Measurements from ENCODE around the gene OSBPL3. TPM values are rescaled to one million over a fixed set of nuclear protein-coding genes. Genes with fewer than 3 reads are reported as not detected.

OSBPL3 gene
- polyA plus RNA-seq, 1 donor from 2014 or later, result 0.26 TPM

DNA sequence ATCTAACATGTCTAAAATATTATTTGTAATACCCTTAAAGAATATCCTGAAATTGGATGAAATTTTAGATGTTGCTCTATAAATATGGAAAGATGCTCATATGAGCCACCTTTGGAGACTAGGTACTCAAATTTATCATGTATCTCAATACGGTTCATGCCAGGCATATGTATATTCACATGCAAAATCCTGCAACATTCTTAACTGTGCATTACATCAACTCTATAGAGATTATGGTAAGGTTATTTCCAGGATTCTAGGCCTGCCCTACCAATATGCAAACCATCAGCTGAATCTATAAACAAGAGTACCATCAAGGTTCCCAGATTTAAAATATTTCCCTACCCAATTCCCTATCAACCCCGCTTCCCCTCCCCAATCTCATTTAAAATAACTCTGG lies 27.5 kb downstream of the OSBPL3 start:
- no peaks in the 10 kb centered on the region for H3K9me3 ChIP-seq (ENCODE audit: low read length)
- no peaks in the 10 kb centered on the region for H3K79me2 ChIP-seq (replicated peaks; ENCODE audit: insufficient read depth, low read length)
- H3K27me3 ChIP-seq (ENCODE audit: insufficient read depth, low read depth, low read length), result no peaks in the 10 kb centered on the region
- no peaks in the 10 kb centered on the region for H3K36me3 ChIP-seq (ENCODE audit: insufficient read depth, low read length)
- no peak overlapping the region for H3K4me2 ChIP-seq (ENCODE audit: low read length)
- TF ChIP-seq CTCF (IDR thresholded peaks at IDR 0.05; ENCODE audit: poor library complexity, severe bottlenecking) (no peak), MXI1 (conservative IDR thresholded peaks at IDR 0.05; ENCODE audit: poor library complexity, severe bottlenecking) (no peak), EZH2 (IDR thresholded peaks at IDR 0.05; ENCODE audit: borderline replicate concordance, insufficient read depth, low read length, poor library complexity, severe bottlenecking) (no peak), SMC3 (conservative IDR thresholded peaks at IDR 0.05; ENCODE audit: poor library complexity) (no peak), TAF1 (IDR thresholded peaks at IDR 0.05; ENCODE audit: low read depth) (no peak), POLR2AphosphoS5 (IDR thresholded peaks at IDR 0.05) (no peak), EP300 (conservative IDR thresholded peaks at IDR 0.05; ENCODE audit: poor library complexity, severe bottlenecking) (no peak), RAD21 (conservative IDR thresholded peaks at IDR 0.05) (no peak)
- TF ChIP-seq, protein P1, sequence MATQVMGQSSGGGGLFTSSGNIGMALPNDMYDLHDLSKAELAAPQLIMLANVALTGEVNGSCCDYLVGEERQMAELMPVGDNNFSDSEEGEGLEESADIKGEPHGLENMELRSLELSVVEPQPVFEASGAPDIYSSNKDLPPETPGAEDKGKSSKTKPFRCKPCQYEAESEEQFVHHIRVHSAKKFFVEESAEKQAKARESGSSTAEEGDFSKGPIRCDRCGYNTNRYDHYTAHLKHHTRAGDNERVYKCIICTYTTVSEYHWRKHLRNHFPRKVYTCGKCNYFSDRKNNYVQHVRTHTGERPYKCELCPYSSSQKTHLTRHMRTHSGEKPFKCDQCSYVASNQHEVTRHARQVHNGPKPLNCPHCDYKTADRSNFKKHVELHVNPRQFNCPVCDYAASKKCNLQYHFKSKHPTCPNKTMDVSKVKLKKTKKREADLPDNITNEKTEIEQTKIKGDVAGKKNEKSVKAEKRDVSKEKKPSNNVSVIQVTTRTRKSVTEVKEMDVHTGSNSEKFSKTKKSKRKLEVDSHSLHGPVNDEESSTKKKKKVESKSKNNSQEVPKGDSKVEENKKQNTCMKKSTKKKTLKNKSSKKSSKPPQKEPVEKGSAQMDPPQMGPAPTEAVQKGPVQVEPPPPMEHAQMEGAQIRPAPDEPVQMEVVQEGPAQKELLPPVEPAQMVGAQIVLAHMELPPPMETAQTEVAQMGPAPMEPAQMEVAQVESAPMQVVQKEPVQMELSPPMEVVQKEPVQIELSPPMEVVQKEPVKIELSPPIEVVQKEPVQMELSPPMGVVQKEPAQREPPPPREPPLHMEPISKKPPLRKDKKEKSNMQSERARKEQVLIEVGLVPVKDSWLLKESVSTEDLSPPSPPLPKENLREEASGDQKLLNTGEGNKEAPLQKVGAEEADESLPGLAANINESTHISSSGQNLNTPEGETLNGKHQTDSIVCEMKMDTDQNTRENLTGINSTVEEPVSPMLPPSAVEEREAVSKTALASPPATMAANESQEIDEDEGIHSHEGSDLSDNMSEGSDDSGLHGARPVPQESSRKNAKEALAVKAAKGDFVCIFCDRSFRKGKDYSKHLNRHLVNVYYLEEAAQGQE (IDR thresholded peaks at IDR 0.05; ENCODE audit: borderline replicate concordance), result no peak
- H4K20me1 ChIP-seq (ENCODE audit: insufficient read depth), result no peaks in the 10 kb centered on the region
- no peak overlapping the region for H2AFZ ChIP-seq (ENCODE audit: low read depth, low read length)
- no peak overlapping the region for H3K4me3 ChIP-seq (ENCODE audit: low read length)
- H3K27ac ChIP-seq (ENCODE audit: low read length), result no peak overlapping the region
- no peak overlapping the region for H3K9ac ChIP-seq (ENCODE audit: low read length)
- H3F3A ChIP-seq (ENCODE audit: insufficient read depth, low read length, poor library complexity, severe bottlenecking), result no peaks in the 10 kb centered on the region
- H3K9me2 ChIP-seq (ENCODE audit: insufficient read depth, low read length), result no peaks in the 10 kb centered on the region

GRCh38 chr7:24951441-24951980 lies 28.5 kb downstream of the OSBPL3 start:
- H3K4me3 ChIP-seq (ENCODE audit: low read length), result no peak overlapping the region
- H3K27me3 ChIP-seq (ENCODE audit: insufficient read depth, low read depth, low read length), result no peaks in the 10 kb centered on the region
- no peaks in the 10 kb centered on the region for H3K9me2 ChIP-seq (ENCODE audit: insufficient read depth, low read length)
- H3K4me2 ChIP-seq (ENCODE audit: low read length), result no peak overlapping the region
- H4K20me1 ChIP-seq (ENCODE audit: insufficient read depth), result no peaks in the 10 kb centered on the region
- no peaks in the 10 kb centered on the region for H3K9me3 ChIP-seq (ENCODE audit: low read length)
- H2AFZ ChIP-seq (ENCODE audit: low read depth, low read length), result no peak overlapping the region
- TF ChIP-seq EZH2 (IDR thresholded peaks at IDR 0.05; ENCODE audit: borderline replicate concordance, insufficient read depth, low read length, poor library complexity, severe bottlenecking), result no peak
- no peak for TF ChIP-seq MXI1 (conservative IDR thresholded peaks at IDR 0.05; ENCODE audit: poor library complexity, severe bottlenecking)
- TF ChIP-seq POLR2AphosphoS5 (IDR thresholded peaks at IDR 0.05), result no peak
- TF ChIP-seq, protein P1 (IDR thresholded peaks at IDR 0.05; ENCODE audit: borderline replicate concordance), result no peak
- no peak for TF ChIP-seq CTCF (IDR thresholded peaks at IDR 0.05; ENCODE audit: poor library complexity, severe bottlenecking)
- TF ChIP-seq RAD21 (conservative IDR thresholded peaks at IDR 0.05), result no peak
- no peak for TF ChIP-seq EP300 (conservative IDR thresholded peaks at IDR 0.05; ENCODE audit: poor library complexity, severe bottlenecking)
- TF ChIP-seq SMC3 (conservative IDR thresholded peaks at IDR 0.05; ENCODE audit: poor library complexity), result no peak
- no peak for TF ChIP-seq TAF1 (IDR thresholded peaks at IDR 0.05; ENCODE audit: low read depth)
- no peak overlapping the region for H3K27ac ChIP-seq (ENCODE audit: low read length)
- no peaks in the 10 kb centered on the region for H3K79me2 ChIP-seq (replicated peaks; ENCODE audit: insufficient read depth, low read length)
- no peak overlapping the region for H3K9ac ChIP-seq (ENCODE audit: low read length)
- no peaks in the 10 kb centered on the region for H3K36me3 ChIP-seq (ENCODE audit: insufficient read depth, low read length)
- H3F3A ChIP-seq (ENCODE audit: insufficient read depth, low read length, poor library complexity, severe bottlenecking), result no peaks in the 10 kb centered on the region

Data from neural cell (in vitro differentiated cells).